T-helper 17 cell (primary cell): ENCODE measurements around the gene ETNK1. TPM values are rescaled to one million over a fixed set of nuclear protein-coding genes. Genes with fewer than 3 reads are reported as not detected.
A peak's percentile ranks its signal among the peaks of the same experiment; 100 is the strongest.
"Not testable (repeated sequence)": the region's sequence is repeated elsewhere in the genome, so short reads cannot be mapped to it uniquely, and the experiment has no call there.

Experiments
- ATAC-seq: fragments of 150-1000 bp; cut with Tn5 transposase; 2 replicates; pipeline ENCODE4 v1.10.0; 2021; ENCODE audit warnings: mild to moderate bottlenecking, moderate library complexity
- DNase-seq, 3 donors: peaks; one replicate each; pipeline versions ENCODE4 v3.0.0 to v3.0.0-alpha.2; 2020 to 2021
- H3K9me3 ChIP-seq: one replicate; pipeline ENCODE4 v1.7.0; 2013; ENCODE audit warnings: low read length, mild to moderate bottlenecking; ENCODE audit not compliant: control insufficient read depth, poor library complexity, severe bottlenecking
- H3K27ac Mint-ChIP-seq: one replicate; pipeline ENCODE4 v1.8.0; 2022; ENCODE audit warnings: mild to moderate bottlenecking, moderate library complexity, mixed read lengths
- H3K27me3 Mint-ChIP-seq: one replicate; pipeline ENCODE4 v1.8.0; 2022; ENCODE audit warnings: mixed read lengths
- H3K36me3 Mint-ChIP-seq: one replicate; pipeline ENCODE4 v1.8.0; 2022; ENCODE audit warnings: low read depth, mixed read lengths
- H3K4me1 Mint-ChIP-seq: one replicate; pipeline ENCODE4 v1.8.0; 2022; ENCODE audit warnings: mild to moderate bottlenecking, mixed read lengths
- H3K4me3 Mint-ChIP-seq: one replicate; pipeline ENCODE4 v1.8.0; 2022; ENCODE audit warnings: mild to moderate bottlenecking, moderate library complexity, mixed read lengths
- total RNA-seq, 4 donors: library from RNA in 2 of 4; stranded (reverse) in 2 of 4; gene quantifications; one replicate each; pipeline ENCODE4 v1.2.3 and lab custom pipeline; 2022 to 2026

The ETNK1 gene
- total RNA-seq, 2 donors from 2014 or later: 52.0 to 52.9 TPM

DNA sequence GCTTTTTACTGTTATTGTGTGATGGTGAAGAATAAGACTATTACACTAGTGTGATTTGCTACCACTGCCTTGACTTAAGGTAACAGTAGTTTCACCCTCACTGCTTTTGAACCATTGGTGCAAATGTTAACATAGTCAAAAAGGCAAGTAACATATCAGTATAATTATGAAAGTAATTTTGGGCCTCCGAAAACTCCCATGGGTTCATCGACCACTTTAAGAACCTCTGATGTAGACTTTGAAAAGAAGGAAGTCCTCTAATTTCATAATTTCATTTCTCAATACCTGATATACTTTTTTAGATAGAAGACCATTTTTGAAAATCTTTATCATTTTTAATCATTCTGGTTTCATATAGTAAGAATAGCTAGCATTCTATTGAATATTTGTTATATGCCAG is 57.7 kb downstream of the ETNK1 start:
- DNase-seq (no peak), ATAC-seq (no peak)
- Mint-ChIP-seq H3K36me3 (peaks cover 8% of the 10 kb centered on the region), H3K4me1 (peaks cover 22% of the 10 kb centered on the region), H3K27ac (no peak overlapping the region), H3K27me3 (no peaks in the 10 kb centered on the region), H3K4me3 (no peak overlapping the region)
- H3K9me3 ChIP-seq: no peaks in the 10 kb centered on the region

DNA sequence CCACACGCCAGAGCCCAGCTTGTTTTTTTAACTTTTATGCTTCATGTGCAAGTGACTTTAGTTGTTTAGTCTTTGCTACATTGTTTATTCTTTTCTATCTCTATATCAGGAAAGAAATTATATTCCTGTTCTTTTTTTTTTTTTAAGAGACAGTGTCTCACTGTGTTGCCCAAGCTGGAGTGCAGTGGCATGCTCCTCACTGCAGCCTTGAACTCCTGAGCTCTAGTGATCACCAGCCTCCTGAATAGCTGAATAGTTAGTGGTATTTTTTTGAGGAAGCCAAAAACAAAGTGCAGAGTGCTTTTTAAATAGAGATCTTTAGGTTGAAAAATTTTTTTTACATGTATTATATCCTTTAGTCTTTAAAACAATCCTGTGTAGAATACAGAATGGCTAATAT is 58.2 kb downstream of the ETNK1 start:
- H3K4me3 Mint-ChIP-seq: no peak overlapping the region
- no peaks in the 10 kb centered on the region for H3K9me3 ChIP-seq
- DNase-seq: no peak
- H3K4me1 Mint-ChIP-seq: peaks cover 23% of the 10 kb centered on the region
- H3K36me3 Mint-ChIP-seq: peaks cover 8% of the 10 kb centered on the region
- no peaks in the 10 kb centered on the region for H3K27me3 Mint-ChIP-seq
- no peak for ATAC-seq
- H3K27ac Mint-ChIP-seq: no peak overlapping the region

DNA sequence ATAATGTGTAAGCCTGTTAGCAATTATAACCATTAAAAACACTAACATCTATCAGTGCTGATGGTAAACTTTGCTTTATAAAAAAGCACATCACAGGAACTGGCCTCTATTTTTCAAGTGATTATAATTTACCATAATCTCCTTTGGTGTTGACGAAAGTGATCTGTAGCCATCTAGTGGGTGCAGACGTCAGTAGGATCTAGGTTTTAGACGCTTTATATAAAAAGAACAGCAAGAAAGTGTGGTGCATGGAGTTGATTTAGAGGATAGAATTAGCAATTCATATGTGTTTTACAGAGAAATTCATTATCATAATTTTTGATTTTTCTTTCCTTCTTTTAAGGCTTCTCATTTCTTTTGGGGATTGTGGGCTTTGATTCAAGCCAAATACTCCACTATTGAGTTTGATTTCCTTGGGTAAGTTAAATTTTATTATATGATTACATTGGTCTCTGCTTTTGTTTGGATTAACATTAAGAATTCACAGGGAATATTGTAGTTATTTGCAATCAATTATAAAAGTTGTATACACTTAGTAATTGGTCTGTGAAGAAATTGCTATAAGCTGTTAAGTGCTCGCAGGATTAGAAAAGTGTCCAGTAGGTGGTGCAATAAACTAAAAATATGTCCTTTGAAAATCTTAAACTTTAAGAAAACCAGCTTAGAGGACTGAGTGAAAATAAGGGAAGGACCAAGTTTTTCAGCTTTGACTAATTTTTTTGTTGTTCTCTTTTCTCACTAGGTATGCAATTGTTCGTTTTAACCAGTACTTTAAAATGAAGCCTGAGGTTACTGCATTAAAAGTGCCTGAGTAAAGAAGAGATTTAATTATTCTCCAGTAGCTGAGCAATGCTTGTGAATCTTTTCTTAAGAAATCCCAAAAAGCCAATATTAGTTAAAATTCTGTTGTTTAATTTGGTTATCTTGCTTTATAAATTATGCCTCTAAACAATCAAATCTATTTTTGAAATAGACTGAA is 59.5 kb downstream of the ETNK1 start:
- no peaks in the 10 kb centered on the region for H3K27me3 Mint-ChIP-seq
- no peaks in the 10 kb centered on the region for H3K9me3 ChIP-seq

DNA sequence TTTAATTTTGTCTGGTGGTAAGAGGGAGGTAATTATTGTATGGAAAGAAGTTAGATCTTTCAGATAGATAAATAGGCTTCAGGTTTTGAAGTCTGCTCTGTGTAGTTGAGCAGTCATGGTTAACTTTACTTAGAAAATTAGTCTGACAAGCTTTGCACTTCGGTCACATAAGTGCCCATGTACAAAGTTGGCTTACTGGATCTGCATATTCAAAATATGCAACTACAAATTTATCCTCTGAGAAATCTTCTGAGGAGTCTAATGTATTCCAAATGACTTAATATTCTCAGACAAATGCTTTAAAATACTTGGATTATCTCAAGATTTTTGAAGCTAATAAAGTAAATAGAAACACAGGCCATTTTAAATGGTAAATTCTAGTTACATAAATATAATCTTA is 61.2 kb downstream of the ETNK1 start:
- Mint-ChIP-seq H3K27me3 (no peaks in the 10 kb centered on the region), H3K36me3 (peaks cover 4% of the 10 kb centered on the region), H3K27ac (no peak overlapping the region)

More for the DNA sequence above, 59.5 kb downstream of the ETNK1 start:
- H3K36me3 Mint-ChIP-seq: peaks cover 8% of the 10 kb centered on the region
- ATAC-seq (peak; percentile 52), DNase-seq (no peak)
- H3K4me1 Mint-ChIP-seq: peaks cover 23% of the 10 kb centered on the region
- no peak overlapping the region for H3K27ac Mint-ChIP-seq
- no peak overlapping the region for H3K4me3 Mint-ChIP-seq

DNA sequence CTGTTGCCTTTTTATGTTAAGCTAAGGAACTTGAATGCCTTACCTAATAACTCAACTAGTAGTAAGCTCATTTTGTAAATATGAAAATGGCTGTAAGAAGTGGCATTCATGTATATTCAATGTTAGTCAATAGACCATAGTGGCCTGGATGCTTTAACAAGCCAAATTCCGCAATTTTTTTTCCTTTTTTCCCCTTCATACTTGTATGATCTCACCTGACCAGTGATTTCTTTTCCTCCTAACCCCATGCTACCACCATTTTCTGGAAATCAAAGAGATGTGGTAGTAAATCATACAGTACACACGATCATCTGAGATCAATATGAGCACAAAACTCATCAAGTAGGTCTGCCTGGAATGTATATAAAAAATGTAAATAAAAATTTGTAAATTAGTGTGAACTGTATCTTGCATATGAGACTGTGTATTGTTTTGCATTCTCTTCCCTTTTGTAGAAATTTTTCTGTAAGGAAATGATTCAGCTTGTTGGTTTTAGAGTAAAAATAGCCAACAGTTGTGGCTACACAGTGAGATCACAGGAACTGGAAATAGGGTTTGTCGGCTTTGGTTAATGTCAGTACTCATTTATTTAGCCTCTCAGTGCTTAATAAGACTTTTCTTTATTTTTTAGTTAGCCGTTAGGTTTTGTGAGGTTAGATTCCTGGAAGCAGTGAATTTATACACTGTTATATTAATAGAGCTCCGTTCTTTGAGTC is 62.5 kb downstream of the ETNK1 start:
- Mint-ChIP-seq H3K4me1 (peaks cover 26% of the 10 kb centered on the region), H3K27ac (peak overlapping the region; percentile 60), H3K36me3 (peaks cover 6% of the 10 kb centered on the region), H3K4me3 (no peak overlapping the region), H3K27me3 (no peaks in the 10 kb centered on the region)
- DNase-seq: no peak
- ATAC-seq: peak; percentile 42
- H3K9me3 ChIP-seq: no peaks in the 10 kb centered on the region

More for the DNA sequence above, 61.2 kb downstream of the ETNK1 start:
- Mint-ChIP-seq H3K4me3 (no peak overlapping the region), H3K4me1 (peaks cover 16% of the 10 kb centered on the region)
- no peaks in the 10 kb centered on the region for H3K9me3 ChIP-seq
- ATAC-seq (no peak), DNase-seq (no peak)

DNA sequence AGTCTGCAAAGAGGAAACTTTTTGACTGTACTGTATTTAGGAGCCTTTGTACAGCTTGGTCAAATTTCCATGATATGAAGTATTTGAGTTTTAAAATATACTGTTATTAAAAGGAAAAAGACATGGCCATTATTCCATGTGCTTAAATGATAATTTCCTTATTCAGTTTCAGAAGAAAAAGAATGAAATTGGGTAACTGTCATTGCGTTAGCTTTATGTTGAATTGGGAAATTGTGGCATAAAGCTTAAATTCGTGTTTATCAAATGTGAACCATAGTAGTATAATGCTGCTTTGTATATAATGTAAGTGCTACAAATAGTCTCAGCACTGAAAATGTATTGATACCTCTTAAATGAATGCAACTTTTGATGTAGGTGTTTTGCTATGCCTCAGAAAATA is 64.9 kb downstream of the ETNK1 start:
- peaks cover 24% of the 10 kb centered on the region for H3K4me1 Mint-ChIP-seq
- H3K9me3 ChIP-seq: no peaks in the 10 kb centered on the region
- H3K27ac Mint-ChIP-seq: no peak overlapping the region
- ATAC-seq (no peak), DNase-seq (no peak)
- H3K27me3 Mint-ChIP-seq: no peaks in the 10 kb centered on the region
- peaks cover 6% of the 10 kb centered on the region for H3K36me3 Mint-ChIP-seq
- H3K4me3 Mint-ChIP-seq: no peak overlapping the region

DNA sequence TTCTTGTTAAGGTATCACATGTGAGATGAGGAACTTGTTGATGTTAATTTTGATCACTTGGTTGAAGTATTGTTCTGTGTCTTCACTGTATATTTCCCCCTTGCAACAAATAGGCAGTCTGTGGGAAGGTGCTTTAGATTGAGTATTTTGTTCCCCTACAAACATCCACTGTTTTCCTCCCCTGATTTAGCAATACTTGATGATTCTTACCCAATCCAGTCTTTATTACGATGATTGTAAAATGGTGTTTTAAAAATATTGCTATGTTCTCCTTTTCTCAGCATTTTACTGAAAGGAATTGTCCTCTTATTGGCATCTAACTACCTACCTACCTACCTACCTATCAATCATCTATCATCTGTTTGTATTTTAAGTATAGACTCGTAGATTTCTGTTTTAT is 66.3 kb downstream of the ETNK1 start:
- no peak for ATAC-seq
- Mint-ChIP-seq H3K27me3 (no peaks in the 10 kb centered on the region), H3K4me1 (peaks cover 21% of the 10 kb centered on the region), H3K36me3 (peaks cover 4% of the 10 kb centered on the region), H3K27ac (no peak overlapping the region), H3K4me3 (no peak overlapping the region)
- no peaks in the 10 kb centered on the region for H3K9me3 ChIP-seq
- no peak for DNase-seq

DNA sequence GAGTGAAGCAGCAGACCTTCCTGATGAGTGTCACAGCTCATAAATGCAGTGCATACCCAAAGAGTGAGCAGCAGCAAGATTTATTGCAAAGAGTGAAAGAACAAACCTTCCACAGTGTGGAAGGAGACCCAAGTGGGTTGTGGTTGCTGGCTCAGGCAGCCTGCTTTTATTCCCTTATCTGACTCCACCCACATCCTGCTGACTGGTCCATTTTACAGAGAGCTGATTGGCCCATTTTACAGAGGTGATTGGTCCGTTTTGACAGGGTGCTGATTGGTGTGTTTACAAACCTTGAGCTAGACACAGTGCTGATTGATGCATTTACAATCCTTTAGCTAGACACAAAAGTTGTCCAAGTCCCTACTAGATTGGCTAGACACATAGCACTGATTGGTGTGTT is 67.5 kb downstream of the ETNK1 start:
- peaks cover 13% of the 10 kb centered on the region for H3K4me1 Mint-ChIP-seq
- not testable (repeated sequence) for ATAC-seq, H3K27ac Mint-ChIP-seq

DNA sequence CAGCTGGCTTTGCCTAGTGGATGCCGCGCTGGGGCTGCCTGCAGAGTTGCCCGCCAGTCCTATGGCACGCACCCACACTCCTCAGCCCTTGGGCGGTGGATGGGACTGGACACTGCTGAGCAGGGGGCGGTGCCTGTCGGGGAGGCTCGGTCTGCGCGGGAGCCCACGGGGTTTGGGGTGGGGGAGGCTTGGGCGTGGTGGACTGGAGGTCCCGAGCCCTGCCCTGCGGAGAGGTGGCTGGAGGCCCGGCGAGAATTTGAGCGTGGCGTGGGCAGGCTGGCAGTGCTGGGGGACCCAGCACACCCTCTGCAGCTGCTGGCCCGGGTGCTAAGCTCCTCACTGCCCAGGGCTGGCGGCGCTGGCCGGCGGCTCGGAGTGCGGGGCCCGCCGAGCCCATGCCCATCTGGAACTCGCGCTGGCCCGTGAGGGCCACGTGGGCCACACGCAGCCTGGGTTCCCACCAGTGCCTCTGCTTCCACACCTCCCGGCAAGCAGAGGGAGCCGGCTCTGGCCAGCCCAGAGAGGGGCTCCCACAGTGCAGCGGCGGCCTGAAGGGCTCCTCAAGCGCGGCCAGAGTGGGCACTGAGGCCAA is 68.1 kb downstream of the ETNK1 start:
- no peak for ATAC-seq
- no peak overlapping the region for H3K4me3 Mint-ChIP-seq

More for the DNA sequence above, 67.5 kb downstream of the ETNK1 start:
- H3K36me3 Mint-ChIP-seq, H3K27me3 Mint-ChIP-seq, H3K4me3 Mint-ChIP-seq, H3K9me3 ChIP-seq, DNase-seq: not testable (repeated sequence)

DNA sequence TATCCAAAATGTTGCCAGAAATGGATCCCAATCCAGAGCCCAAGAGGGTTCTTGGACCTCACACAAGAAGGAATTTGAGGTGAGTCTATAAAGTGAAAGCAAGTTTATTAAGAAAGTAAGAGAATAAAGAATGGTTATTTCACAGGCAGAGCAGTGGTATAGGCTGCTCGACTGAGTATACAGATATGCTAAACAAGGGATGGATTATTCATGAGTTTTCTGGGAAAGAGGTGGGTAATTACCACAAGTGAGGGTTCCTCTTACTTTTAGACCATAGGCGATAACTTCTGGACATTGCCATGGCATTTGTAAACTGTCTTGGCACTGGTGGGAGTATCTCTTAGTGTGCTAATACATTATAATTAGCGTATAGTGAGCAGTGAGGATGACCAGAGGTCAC is 73.6 kb downstream of the ETNK1 start:
- H3K4me3 Mint-ChIP-seq: no peak overlapping the region
- no peaks in the 10 kb centered on the region for H3K27me3 Mint-ChIP-seq
- no peak for ATAC-seq
- DNase-seq: no peak
- no peaks in the 10 kb centered on the region for H3K9me3 ChIP-seq
- no peaks in the 10 kb centered on the region for H3K4me1 Mint-ChIP-seq
- H3K27ac Mint-ChIP-seq: no peak overlapping the region
- H3K36me3 Mint-ChIP-seq: no peaks in the 10 kb centered on the region

More for the DNA sequence above, 68.1 kb downstream of the ETNK1 start:
- H3K27ac Mint-ChIP-seq: no peak overlapping the region
- no peaks in the 10 kb centered on the region for H3K27me3 Mint-ChIP-seq
- no peak for DNase-seq
- peaks cover 2% of the 10 kb centered on the region for H3K36me3 Mint-ChIP-seq
- H3K9me3 ChIP-seq: no peaks in the 10 kb centered on the region
- H3K4me1 Mint-ChIP-seq: peaks cover 10% of the 10 kb centered on the region

DNA sequence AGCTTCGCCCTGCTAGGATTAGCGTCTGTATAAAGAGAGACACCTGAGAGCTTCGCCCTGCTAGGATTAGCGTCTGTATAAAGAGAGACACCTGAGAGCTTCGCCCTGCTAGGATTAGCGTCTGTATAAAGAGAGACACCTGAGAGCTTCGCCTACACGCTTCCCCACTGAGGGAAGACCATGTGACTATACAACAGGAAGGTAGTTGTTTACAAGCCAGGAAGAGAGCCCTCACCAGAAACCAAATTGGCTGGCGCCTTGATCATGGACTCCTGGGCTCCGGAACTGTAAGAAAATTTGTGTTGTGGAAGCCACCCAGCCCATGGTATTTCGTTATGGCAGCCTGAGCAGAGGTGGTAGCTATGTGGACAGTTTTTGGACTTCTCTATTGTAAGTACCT is 74.7 kb downstream of the ETNK1 start:
- not testable (repeated sequence) for H3K4me3 Mint-ChIP-seq, H3K27ac Mint-ChIP-seq, H3K27me3 Mint-ChIP-seq, ATAC-seq, H3K4me1 Mint-ChIP-seq, H3K36me3 Mint-ChIP-seq, H3K9me3 ChIP-seq, DNase-seq

DNA sequence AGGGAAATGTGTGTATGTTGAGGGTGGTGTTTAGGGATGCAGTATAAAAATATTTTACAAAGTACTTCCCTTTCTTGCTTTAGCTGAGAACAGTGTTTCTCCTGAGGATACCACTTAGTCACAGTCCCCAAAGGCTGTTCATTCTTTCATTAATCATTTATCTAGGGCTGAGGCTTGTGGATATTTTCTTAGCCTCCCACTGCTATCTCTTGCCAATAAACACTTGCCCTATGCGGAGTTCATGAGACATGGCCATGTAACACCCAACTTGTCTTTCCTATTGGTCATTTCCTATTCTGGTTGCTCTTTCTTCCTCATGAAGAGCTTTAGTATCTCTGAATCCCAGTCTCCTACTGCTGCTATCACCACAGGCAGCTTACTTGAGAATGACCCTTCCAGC is 75.1 kb downstream of the ETNK1 start:
- Mint-ChIP-seq H3K4me1 (no peaks in the 10 kb centered on the region), H3K27me3 (no peaks in the 10 kb centered on the region), H3K27ac (no peak overlapping the region), H3K36me3 (no peaks in the 10 kb centered on the region), H3K4me3 (no peak overlapping the region)
- no peak for DNase-seq
- no peaks in the 10 kb centered on the region for H3K9me3 ChIP-seq
- ATAC-seq: no peak

DNA sequence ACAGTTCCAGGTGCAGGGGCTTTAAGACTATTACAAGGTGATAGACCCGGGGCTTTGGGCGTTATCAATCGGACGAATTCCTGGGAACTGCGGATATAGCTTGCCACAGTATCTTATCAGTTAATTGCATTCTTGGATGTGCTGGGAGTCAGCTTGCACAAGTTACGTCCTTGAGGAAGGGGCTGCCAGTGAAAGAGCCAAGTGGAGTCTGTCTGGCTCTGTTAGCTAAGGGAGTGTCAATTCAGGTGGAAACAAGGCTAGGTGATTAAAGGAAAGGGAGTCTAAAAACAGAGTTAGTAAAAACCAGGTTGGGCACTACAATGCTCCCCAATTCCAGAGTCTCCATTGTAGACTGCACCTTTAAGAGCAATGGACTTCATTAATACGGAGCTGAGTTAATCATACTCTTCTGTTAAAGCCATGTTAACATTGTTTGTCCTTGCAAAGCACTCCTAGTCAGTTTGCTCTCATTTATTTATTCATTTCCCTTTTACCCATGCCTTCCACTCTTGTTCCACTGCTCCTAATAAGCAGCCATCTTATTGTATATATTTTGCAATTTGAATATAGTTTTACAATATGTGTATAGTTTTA is 76.3 kb downstream of the ETNK1 start:
- not testable (repeated sequence) for DNase-seq, H3K36me3 Mint-ChIP-seq, H3K27ac Mint-ChIP-seq, H3K4me1 Mint-ChIP-seq, H3K9me3 ChIP-seq, ATAC-seq, H3K27me3 Mint-ChIP-seq, H3K4me3 Mint-ChIP-seq
